Natural killer cell treated with Interleukin-12 subunit alpha and Interleukin-12 subunit beta and Interleukin-15 and Interleukin-18, amount 100 ng/mL, for 72 hours (primary cell): ENCODE measurements around the gene CSF1R. TPM values are rescaled to one million over a fixed set of nuclear protein-coding genes. Genes with fewer than 3 reads are reported as not detected.

Source experiments
- ATAC-seq, 2 donors: fragments of 150-1000 bp; cut with Tn5 transposase in 1 of 2; sonication (Bioruptor Pico), chemical (Tn5 transposase) in 1 of 2; 2 replicates each; pipeline ENCODE4 v1.10.0; 2021
- DNase-seq: peaks from one replicate; pipeline ENCODE4 v3.0.0; 2022; ENCODE audit warnings: low spot score
- H3K27ac Mint-ChIP-seq, 2 donors: 1 replicate in 1 of 2; 2 replicates in 1 of 2; pipeline ENCODE4 v1.8.0; 2022; ENCODE audit warnings: mixed read lengths in 2 of 2, mild to moderate bottlenecking in 1 of 2, moderate library complexity in 1 of 2
- H3K27me3 Mint-ChIP-seq, 2 donors: 1 replicate in 1 of 2; 2 replicates in 1 of 2; pipeline ENCODE4 v1.8.0; 2022; ENCODE audit warnings: mixed read lengths in 2 of 2
- H3K36me3 Mint-ChIP-seq: one replicate; pipeline ENCODE4 v1.8.0; 2022; ENCODE audit warnings: mixed read lengths
- H3K4me1 Mint-ChIP-seq, 2 donors: 1 replicate in 1 of 2; 2 replicates in 1 of 2; pipeline ENCODE4 v1.8.0; 2022; ENCODE audit warnings: low read depth in 2 of 2, mixed read lengths in 2 of 2, mild to moderate bottlenecking in 1 of 2
- H3K4me3 Mint-ChIP-seq: one replicate; pipeline ENCODE4 v1.8.0; 2022; ENCODE audit warnings: mixed read lengths
- H3K9me3 Mint-ChIP-seq: 2 replicates; pipeline ENCODE4 v1.8.0; 2022; ENCODE audit warnings: mixed read lengths
- total RNA-seq, 2 donors: library from RNA; stranded (reverse); gene quantifications; one replicate each; pipeline ENCODE4 v1.2.3, GENCODE V29; 2022

The CSF1R gene
- total RNA-seq, 2 donors from 2014 or later: 1.4 TPM; not detected in 1

DNA sequence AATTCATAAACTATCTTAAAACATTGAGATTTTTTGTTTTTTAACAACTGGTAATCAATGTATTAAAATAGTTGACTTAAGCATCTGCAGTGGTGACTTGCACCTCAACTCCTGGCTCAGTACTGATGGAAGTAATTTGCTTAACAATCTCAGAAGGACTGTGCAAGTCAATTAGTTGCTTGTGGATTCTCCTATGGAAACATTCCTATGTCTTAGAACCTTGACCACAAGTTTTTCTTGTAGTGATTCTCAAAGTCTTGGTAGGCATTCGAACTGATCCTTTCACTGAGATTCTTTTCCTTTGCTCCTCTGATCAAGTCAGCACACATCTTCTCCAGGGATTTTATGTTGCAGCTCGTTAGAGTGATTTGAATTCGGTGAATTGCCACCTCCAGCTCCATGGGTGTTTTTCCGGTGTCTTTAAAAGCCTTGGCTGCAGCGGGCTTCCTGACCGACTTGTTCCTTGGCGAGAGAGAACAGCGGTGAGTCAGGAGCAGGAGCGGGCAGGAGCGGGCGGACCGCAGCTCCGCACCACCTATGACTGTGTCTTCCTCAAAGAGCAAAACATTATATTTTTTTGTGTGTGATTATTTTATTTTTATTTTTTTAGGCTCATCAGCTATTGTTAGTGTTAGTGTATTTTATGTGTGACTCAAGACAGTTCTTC lies 64.7 kb downstream of the CSF1R start:
- no peak overlapping the region for H3K4me3 Mint-ChIP-seq
- no peaks in the 10 kb centered on the region for H3K9me3 Mint-ChIP-seq
- DNase-seq: no peak
- peaks cover 9 to 12% of the 10 kb centered on the region in 2 donors for H3K4me1 Mint-ChIP-seq
- no peaks in the 10 kb centered on the region for H3K27me3 Mint-ChIP-seq
- H3K27ac Mint-ChIP-seq: peak overlapping the region in 1 of 2 donors; percentile 60
- ATAC-seq: no peak
- peaks cover 56% of the 10 kb centered on the region for H3K36me3 Mint-ChIP-seq

GRCh38 chr5:150020249-150020648 lies 66.1 kb downstream of the CSF1R start:
- Mint-ChIP-seq H3K27me3 (no peaks in the 10 kb centered on the region), H3K9me3 (no peaks in the 10 kb centered on the region), H3K27ac (no peak overlapping the region), H3K36me3 (peaks cover 65% of the 10 kb centered on the region), H3K4me3 (no peak overlapping the region), H3K4me1 (peaks cover 9 to 12% of the 10 kb centered on the region in 2 donors)
- DNase-seq (no peak), ATAC-seq (no peak)

GRCh38 chr5:150017226-150018005 lies 68.9 kb downstream of the CSF1R start:
- H3K27me3 Mint-ChIP-seq: no peaks in the 10 kb centered on the region
- ATAC-seq (no peak), DNase-seq (no peak)
- H3K9me3 Mint-ChIP-seq: no peaks in the 10 kb centered on the region
- H3K4me1 Mint-ChIP-seq: peaks cover 9 to 12% of the 10 kb centered on the region in 2 donors
- H3K4me3 Mint-ChIP-seq: no peak overlapping the region
- H3K36me3 Mint-ChIP-seq: peaks cover 83% of the 10 kb centered on the region
- no peak overlapping the region for H3K27ac Mint-ChIP-seq

DNA sequence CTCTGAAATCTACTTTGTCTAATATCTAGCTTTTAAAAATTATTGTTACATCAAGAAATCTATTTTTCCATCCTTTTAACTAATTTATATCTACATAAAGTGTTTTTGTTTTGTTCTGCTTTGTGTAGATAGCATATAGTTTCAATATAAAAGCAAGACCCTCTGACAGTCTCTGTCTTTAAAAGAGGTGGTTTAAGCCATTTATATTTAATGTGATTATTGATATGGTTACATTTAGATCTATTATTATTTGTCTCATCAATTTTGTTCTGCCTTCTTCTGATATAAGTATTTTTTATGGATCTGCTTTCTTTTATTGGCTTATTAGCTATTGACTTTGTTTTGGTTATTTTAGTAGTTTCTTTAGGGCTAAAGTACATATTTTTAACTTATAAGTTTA lies 69.8 kb downstream of the CSF1R start:
- H3K36me3 Mint-ChIP-seq: peaks cover 80% of the 10 kb centered on the region
- no peaks in the 10 kb centered on the region for H3K9me3 Mint-ChIP-seq
- H3K27ac Mint-ChIP-seq: no peak overlapping the region
- no peak overlapping the region for H3K4me3 Mint-ChIP-seq
- ATAC-seq (no peak), DNase-seq (no peak)
- H3K27me3 Mint-ChIP-seq: no peaks in the 10 kb centered on the region
- peaks cover 3 to 5% of the 10 kb centered on the region in 2 donors for H3K4me1 Mint-ChIP-seq

- Mint-ChIP-seq H3K4me3 (no peak overlapping the region), H3K27ac (no peak overlapping the region), H3K36me3 (peaks cover 78% of the 10 kb centered on the region), H3K4me1 (peaks cover 0 to 3% of the 10 kb centered on the region in 2 donors), H3K27me3 (no peaks in the 10 kb centered on the region), H3K9me3 (no peaks in the 10 kb centered on the region)
- ATAC-seq (no peak), DNase-seq (no peak)
Measured at GRCh38 chr5:150015415-150015814, 70.9 kb downstream of the CSF1R start.

- no peak for ATAC-seq
- no peak overlapping the region for H3K4me3 Mint-ChIP-seq
- H3K9me3 Mint-ChIP-seq: no peaks in the 10 kb centered on the region
- H3K36me3 Mint-ChIP-seq: peaks cover 75% of the 10 kb centered on the region
- no peaks in the 10 kb centered on the region for H3K27me3 Mint-ChIP-seq
- H3K27ac Mint-ChIP-seq: no peak overlapping the region
- peaks cover 8% of the 10 kb centered on the region in 2 donors for H3K4me1 Mint-ChIP-seq
- DNase-seq: no peak
Measured at GRCh38 chr5:150014456-150014855, 71.9 kb downstream of the CSF1R start.

DNA sequence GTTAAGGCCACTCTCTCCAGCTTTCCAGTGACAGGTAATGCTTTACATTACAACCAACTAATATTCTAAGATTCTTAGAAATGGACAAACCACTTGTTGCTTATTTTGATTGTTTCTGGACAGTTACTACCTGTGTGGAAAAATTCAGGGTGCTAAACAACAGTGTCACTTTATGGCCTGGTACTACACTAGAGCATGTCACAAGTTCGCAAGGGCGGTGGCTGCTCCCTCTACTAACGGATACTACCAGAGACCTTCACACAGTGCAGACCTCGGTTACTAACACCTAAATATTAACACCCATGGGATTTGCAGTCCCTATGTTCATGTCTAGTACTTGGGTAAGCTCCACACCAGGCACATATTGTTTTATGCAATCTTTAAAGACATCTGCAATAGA lies 72.4 kb downstream of the CSF1R start:
- no peak overlapping the region for H3K4me3 Mint-ChIP-seq
- no peaks in the 10 kb centered on the region for H3K27me3 Mint-ChIP-seq

DNA sequence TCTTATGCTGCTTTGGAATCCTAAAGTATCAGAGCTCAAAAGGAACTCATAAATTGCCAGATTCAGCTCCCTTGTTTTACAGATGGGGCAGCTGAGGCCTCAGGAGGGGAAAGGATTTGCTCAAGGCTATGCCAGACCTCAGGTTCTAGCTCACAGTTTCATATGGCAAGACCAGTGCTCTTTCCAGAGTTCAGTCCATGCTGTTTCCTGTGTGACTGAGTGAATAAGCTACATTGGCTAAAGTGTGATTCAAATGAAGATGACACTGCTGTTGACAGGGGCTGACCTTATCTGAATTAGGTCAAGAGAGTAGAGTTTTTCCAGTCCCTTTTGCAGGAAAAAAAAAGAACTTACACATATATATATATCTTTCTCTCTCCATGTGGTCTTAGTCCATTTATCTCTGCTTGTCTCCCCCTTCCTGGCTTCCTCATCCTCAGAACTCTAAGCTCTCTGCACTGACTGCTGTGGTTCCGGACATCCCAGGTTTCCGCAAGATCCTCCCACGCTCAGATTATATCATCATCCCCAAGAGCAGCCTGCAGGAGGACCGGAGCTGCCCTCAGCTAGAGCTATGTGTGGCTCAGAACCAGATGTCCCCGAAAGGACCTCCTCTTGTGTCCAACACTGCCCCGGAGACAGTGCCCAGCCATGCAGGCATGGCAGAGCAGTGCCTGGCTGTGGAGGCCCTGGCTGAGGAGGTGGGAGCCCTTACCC lies 76.5 kb downstream of the CSF1R start:
- H3K9me3 Mint-ChIP-seq: no peaks in the 10 kb centered on the region
- peak overlapping the region; percentile 57 for H3K4me3 Mint-ChIP-seq
- ATAC-seq: peak; percentile 69 to 83
- DNase-seq: no peak
- peaks cover 12 to 19% of the 10 kb centered on the region in 2 donors for H3K4me1 Mint-ChIP-seq
- H3K36me3 Mint-ChIP-seq: peaks cover 45% of the 10 kb centered on the region
- no peaks in the 10 kb centered on the region for H3K27me3 Mint-ChIP-seq
- H3K27ac Mint-ChIP-seq: peak overlapping the region; percentile 45 to 78

More for the DNA sequence above, 72.4 kb downstream of the CSF1R start:
- ATAC-seq (no peak), DNase-seq (no peak)
- Mint-ChIP-seq H3K9me3 (no peaks in the 10 kb centered on the region), H3K4me1 (peaks cover 10 to 13% of the 10 kb centered on the region in 2 donors), H3K27ac (no peak overlapping the region), H3K36me3 (peaks cover 71% of the 10 kb centered on the region)

- ATAC-seq: no peak
- H3K9me3 Mint-ChIP-seq: no peaks in the 10 kb centered on the region
- peaks cover 25% of the 10 kb centered on the region for H3K36me3 Mint-ChIP-seq
- no peak for DNase-seq
- no peaks in the 10 kb centered on the region for H3K27me3 Mint-ChIP-seq
- peaks cover 25 to 31% of the 10 kb centered on the region in 2 donors for H3K4me1 Mint-ChIP-seq
- no peak overlapping the region for H3K27ac Mint-ChIP-seq
- no peak overlapping the region for H3K4me3 Mint-ChIP-seq
Measured at GRCh38 chr5:150007050-150007449, 79.3 kb downstream of the CSF1R start.

GRCh38 chr5:150006318-150006717 lies 80.0 kb downstream of the CSF1R start:
- no peaks in the 10 kb centered on the region for H3K27me3 Mint-ChIP-seq
- H3K9me3 Mint-ChIP-seq: no peaks in the 10 kb centered on the region
- peaks cover 25% of the 10 kb centered on the region for H3K36me3 Mint-ChIP-seq
- no peak overlapping the region for H3K27ac Mint-ChIP-seq
- H3K4me1 Mint-ChIP-seq: peaks cover 31 to 38% of the 10 kb centered on the region in 2 donors
- no peak for ATAC-seq
- DNase-seq: no peak
- no peak overlapping the region for H3K4me3 Mint-ChIP-seq

Other genes starting within 250 kb of the CSF1R start
- not detected for gene PDE6A, start 141.8 kb downstream of the CSF1R start, total RNA-seq
- gene SLC26A2, start 125.8 kb downstream of the CSF1R start, total RNA-seq: 10 to 100 TPM in 1 of 2 donors, 1 to 10 TPM in 1; 8.6 to 10.1 TPM
- gene TIGD6, start 85.9 kb downstream of the CSF1R start, total RNA-seq: 1 to 10 TPM; 2.4 to 2.7 TPM
- 10 to 100 TPM; 47.5 to 76.7 TPM for gene HMGXB3, start 85.8 kb downstream of the CSF1R start, total RNA-seq
- 1 to 10 TPM; 4.4 to 9.0 TPM for gene PDGFRB, start 69.3 kb upstream of the CSF1R start, total RNA-seq
- not detected for gene CDX1, start 80.2 kb upstream of the CSF1R start, total RNA-seq
- gene SLC6A7, start 103.5 kb upstream of the CSF1R start, total RNA-seq: not detected
- gene CAMK2A, start 203.2 kb upstream of the CSF1R start, total RNA-seq: not detected
- not detected for gene ARSI, start 216.4 kb upstream of the CSF1R start, total RNA-seq